ENCODE data around the gene NES.

NES gene, protein sequence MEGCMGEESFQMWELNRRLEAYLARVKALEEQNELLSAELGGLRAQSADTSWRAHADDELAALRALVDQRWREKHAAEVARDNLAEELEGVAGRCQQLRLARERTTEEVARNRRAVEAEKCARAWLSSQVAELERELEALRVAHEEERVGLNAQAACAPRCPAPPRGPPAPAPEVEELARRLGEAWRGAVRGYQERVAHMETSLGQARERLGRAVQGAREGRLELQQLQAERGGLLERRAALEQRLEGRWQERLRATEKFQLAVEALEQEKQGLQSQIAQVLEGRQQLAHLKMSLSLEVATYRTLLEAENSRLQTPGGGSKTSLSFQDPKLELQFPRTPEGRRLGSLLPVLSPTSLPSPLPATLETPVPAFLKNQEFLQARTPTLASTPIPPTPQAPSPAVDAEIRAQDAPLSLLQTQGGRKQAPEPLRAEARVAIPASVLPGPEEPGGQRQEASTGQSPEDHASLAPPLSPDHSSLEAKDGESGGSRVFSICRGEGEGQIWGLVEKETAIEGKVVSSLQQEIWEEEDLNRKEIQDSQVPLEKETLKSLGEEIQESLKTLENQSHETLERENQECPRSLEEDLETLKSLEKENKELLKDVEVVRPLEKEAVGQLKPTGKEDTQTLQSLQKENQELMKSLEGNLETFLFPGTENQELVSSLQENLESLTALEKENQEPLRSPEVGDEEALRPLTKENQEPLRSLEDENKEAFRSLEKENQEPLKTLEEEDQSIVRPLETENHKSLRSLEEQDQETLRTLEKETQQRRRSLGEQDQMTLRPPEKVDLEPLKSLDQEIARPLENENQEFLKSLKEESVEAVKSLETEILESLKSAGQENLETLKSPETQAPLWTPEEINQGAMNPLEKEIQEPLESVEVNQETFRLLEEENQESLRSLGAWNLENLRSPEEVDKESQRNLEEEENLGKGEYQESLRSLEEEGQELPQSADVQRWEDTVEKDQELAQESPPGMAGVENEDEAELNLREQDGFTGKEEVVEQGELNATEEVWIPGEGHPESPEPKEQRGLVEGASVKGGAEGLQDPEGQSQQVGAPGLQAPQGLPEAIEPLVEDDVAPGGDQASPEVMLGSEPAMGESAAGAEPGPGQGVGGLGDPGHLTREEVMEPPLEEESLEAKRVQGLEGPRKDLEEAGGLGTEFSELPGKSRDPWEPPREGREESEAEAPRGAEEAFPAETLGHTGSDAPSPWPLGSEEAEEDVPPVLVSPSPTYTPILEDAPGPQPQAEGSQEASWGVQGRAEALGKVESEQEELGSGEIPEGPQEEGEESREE (N-terminal part only)

DNA sequence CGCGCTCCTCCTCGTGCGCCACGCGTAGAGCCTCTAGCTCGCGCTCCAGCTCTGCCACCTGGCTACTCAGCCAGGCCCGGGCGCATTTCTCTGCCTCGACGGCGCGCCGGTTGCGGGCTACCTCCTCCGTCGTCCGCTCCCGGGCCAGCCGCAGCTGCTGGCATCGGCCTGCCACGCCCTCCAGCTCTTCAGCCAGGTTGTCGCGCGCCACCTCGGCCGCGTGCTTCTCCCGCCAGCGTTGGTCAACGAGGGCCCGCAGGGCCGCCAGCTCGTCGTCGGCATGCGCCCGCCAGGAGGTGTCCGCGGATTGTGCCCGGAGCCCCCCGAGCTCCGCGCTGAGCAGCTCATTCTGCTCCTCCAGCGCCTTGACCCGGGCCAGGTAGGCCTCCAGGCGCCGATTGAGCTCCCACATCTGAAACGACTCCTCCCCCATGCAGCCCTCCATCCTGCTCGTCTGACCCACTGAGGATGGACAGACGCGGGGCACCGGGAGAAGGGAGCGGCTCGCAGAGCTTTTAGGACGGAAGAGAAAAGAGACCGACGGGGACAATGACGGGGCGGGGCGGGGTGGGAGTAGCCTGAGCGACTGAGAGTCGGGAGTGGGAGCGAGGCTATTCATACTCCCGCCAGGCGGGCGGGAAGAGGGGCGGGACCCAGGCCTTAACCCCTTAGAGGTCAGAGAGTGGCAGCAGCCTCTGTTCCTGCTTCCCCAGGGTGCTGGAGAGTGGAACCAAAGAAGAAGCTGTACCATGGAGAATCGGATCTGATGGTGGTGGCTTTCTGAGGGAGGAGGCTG, at the start of gene NES:
TSS of gene NES (minus strand) at position 588 of the 796 bp plus-strand sequence. CDS start at position 445, 143 bp downstream.
- DNase-seq (ENCODE audit: low read depth) = no peak

DNA sequence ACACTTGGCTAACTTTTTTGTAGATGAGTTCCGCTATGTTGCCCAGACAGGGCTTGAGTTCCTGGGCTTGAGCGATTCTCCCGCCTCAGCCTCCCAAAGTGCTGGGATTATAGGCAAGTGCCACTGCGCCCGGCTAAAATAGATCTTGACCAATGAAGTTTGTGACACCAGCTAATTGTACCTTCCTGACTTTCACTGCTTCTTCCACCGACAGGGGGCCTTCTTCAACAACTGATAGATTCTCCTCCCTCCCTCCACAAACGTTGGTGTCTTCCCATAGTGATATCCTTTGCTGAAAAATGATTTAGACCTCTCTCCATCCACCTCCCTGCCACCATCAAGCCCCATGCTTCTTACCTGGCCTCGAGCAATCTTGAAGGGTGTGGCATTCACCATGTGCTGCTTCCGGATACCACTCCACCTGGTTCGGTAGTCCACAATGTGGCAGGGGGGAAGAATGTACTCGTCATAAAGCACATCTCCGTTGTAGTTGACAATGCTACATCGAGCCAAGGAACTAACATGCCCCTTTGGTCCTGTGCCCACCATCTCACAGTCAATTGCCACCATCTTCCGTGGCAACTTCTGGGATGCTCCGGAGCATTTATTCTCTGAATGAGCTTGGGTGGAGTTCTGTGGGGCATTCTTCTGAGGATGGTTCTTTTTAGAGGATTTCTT, 49.5 kb upstream of the NES start:
- no peak for DNase-seq (ENCODE audit: low read depth)

DNA sequence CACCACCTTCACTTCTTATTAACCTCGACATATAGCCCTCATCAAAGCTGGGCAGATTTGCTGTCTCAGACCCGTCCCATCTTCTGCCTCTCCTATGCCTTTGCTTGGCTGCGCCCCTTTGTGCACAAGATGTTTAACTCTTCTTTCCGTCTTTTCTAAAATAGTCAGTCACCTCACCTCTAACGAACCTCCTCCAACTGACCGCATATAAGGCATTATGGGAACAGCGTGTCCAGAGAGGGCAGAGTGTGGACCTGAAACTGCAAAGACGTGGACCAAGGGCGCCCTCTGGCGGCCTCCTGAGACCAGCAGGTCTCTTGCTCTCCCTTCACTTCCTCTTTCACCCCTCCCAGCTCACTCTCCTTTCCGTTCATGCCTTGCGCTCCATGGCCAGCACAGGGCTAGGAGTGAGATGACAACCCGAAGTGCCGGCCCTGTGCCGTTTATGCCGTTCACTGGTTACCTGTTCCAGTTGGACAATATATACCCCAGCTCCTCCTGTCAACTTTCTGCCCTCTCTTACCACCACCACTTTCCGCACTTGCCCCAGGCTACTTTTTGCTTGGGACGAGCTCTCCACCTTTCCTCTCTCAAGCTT, 48.6 kb upstream of the NES start:
- peak; percentile 77 for DNase-seq (ENCODE audit: low read depth)

DNA sequence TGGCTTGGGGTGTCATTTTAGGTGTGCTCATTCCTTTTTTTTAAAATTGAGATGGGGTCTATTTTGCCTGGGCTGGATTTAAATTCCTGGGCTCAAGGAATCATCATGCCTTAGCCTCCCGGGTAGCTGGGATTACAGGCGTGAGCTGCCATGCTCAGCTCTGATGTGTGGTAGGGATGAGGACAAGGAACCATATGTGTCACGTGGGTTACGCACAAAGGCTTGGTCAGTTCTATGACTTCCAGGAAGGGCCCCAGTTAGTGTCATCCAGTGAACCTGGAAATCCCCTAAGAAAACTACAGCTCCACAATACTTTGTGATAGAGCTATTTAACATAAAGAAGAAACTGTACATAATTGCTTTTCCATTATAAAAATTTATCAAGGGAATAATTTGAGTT, 44.3 kb upstream of the NES start:
- DNase-seq (ENCODE audit: low read depth) = no peak

DNA sequence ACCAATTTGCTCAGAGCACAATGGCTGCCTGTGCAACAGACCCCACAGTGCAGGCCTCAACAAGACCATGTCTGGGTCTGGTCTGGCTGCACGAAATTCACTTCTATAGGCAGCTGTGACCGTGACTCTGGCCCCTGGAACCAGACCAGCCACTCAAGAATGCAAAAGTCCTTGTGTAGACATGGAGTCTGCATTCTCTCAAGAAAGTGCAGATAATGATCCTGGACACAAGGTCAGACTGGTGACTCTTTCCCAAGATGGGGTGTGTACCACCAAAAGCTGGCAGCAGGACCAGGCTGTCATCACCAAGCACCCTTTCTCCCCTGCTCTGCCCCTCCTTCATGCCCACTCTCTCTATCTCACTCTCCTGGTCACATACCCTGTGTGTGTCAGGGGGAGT, 43.9 kb upstream of the NES start:
- no peak for DNase-seq (ENCODE audit: low read depth)

DNA sequence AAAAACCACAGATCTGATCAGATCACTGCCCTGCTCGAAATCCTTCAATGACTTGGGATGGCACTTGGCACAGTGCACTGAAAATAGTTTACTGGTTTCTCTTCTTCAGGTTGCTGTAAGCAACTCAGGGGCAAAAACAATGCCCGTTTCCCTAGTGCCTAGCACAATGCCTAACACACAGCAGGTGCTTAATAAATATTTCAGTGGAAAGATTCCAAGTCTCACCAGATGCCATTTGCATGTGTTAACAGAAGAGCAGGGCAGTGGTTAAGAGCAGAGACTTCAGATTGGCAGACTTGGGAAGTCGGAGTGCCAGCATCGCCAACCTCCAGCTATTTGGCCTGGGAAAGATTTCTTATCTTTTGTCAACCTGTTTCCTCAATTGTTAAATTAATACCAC, 40.1 kb upstream of the NES start:
- DNase-seq (ENCODE audit: low read depth) = no peak

DNA sequence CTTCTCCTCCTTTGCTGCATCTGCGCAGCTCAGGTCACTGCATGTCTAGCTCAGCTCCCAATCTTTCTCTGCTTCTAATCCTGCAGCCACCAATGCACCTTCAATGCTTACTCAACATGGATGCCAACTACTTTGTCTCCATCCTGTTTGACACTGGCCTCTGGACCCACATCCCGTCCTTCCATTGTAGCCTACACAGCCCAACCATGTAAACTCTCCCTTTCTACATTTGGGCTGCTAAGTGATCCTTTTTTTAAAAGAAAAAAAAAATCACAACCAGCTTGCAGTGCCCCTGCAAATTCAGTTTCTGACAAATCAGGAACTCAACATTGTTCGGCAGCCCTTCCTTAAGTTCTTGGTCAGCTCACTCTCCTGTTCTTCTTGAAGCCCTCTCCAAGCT, 37.6 kb upstream of the NES start:
- no peak for DNase-seq (ENCODE audit: low read depth)

DNA sequence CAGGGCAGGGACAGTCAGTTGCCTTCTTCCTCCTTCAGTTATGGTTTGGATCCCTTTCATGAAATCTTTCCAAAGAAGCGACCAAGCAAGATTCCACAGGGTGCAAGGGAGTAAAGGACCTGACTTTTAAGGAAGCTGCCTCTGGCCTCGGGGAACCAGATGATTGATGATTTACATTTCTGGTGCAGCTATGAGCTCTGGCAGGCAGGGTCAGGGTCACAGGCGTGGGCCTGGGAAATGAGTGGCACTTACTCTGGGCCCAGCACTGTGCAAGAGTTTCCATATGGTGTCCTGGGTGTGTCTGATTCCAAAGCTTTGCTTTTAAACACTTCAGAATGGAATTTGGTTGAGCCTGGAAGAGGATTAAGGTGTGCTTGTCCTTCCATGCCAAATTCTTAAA, 35.4 kb upstream of the NES start:
- no peak for DNase-seq (ENCODE audit: low read depth)

DNA sequence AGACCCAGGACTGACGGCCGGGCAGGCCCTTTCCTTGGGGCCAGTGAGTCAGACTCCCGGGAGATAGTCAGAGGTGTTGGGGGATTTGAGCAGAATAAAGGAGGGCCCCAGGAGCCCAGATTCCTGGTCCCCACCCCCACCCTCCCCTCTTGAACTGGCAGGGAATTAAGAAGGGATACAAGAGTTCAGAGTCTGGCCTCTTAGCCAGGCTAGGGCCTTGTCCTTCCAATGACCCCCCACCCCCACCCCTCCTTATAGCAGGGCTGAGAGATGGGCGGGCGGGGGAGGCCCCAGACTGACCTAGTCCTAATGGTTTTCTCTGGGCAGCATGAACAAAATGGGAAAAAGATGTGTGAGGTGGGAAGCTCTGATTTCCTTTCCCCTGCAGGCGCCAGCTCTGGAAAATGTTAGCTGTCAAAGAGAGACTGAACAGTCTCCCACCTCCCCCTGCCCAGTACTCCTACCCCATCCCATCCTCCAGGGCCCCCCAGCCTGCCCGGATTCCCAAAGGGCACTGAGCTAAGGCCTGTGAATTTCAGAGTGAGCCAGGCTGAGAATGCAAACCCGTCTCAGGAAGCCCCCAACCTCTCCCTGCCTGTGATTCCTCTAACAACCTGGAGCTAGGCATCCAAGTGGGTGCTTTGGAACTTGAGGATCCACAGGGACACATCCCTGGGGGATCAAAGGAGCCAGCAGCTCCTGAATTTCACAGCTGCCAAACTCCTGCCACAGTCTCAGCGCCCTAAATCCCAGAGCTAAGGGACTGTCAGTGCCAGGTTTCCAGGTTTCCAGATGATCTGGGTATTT, 34.0 kb upstream of the NES start:
- no peak for DNase-seq (ENCODE audit: low read depth)

DNA sequence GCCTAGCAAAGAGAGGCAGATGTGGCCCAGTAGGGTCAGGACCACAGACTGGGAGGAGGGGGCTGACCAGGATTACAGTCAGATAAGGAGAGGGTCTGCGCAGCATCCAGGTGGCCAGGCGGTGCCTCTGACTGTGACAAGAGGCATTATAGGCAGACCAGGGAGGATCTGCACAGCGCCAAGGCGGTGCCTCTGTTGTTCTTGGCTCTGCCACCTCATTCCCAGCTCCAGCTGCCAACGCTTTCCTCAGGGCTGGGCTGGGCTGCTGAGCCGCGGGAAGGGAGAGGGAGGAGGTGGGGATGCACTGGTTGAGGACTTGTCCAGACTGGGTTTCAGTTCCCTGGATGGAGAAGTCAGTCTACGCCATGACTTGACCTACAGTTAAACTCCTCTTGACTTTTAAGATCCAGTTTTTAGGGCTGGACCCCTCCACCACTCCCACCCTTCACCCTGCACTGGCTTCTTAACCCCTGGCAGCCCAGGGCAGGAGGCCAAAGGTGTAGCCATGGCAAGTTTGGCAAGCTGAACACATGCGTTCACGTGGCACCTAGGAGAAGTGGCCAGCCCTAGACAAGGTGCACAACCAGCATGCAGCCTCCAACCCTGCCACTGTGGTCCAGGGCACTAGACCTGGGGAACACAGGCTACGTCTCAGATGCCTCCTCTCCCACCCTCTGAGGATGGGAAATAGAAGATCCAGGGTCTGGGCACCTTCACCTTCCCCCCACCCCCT, 32.7 kb upstream of the NES start:
- no peak for DNase-seq (ENCODE audit: low read depth)

DNA sequence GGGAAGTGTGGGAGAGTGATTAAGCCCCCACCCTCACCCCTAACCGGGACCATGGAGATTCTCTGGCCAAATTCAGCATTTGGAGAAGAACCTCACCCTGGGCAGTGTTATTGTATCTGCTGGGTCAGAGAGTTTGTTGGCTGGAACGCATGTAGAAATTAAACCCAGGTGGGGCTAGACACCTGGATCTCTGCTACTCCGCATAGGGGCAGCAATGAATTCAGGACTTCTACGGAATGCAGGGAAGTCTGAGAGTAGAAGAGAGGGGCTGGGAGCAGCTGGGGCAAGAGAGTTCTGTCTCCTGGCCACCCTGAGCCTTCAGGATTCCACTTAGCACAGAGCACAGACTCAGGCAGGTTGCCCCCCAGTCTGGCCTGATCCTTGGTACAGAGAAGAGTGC, 31.8 kb upstream of the NES start:
- no peak for DNase-seq (ENCODE audit: low read depth)

DNA sequence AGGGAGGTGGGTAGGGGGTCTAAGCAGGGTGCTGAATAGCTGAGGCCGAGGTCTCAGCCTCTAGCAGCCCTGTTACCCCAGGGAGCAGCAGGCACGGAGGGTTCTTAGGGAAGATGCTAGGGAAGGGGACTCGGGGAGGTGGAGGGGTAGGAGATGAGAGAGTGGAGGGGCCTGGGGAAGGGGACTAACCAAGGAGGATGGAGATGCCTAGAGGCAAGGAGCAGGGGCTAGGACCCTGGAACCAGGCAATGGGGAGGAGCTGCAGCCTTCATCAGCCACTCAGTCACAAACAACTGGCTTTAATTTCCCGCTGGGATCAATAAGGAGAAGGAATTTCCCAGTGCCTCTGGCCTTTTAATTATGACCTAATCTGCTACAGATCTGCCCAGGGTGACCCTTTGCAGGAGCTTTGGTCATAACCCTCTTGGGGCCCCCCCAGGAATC, 31.0 kb upstream of the NES start:
- no peak for DNase-seq (ENCODE audit: low read depth)

DNA sequence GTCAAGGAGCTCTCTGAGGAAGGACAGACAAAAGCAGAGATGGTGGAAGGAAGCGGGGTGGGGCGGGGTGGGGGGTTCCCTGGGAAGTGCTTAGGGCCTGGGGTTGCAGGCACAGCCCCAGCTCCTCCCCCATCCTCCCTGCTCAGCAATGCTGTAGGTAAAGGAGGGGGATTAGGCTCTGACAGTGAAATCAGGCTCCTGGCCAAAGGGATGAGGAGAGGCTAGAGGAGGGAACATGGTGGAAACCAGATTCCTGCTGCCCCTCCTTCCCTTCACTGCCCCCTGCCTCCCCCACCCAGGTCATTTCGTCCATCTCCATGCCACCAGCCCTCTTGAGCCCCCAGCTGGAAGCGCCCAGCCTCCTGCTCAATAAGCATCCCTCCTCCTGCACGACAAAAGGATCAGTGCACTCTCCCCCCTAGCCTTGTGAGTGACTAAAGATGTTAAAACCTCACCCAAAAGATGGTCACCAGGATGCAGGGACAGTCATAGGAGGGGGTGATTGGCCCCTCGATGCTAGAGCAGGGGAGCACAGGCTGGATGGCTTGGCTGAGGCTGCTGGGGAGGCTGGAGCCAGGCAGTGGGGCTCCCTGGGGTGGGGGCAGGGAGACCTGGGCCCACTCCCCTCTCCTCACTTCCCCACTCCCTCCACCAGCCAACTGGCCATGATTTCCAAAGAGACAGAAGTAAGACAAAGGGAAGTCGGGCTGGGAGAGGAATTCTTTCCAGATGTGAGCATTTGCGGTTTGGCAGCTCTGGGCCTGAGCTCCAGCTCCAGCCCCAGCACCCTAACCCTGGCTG, 30.4 kb upstream of the NES start:
- DNase-seq (ENCODE audit: low read depth) = no peak

DNA sequence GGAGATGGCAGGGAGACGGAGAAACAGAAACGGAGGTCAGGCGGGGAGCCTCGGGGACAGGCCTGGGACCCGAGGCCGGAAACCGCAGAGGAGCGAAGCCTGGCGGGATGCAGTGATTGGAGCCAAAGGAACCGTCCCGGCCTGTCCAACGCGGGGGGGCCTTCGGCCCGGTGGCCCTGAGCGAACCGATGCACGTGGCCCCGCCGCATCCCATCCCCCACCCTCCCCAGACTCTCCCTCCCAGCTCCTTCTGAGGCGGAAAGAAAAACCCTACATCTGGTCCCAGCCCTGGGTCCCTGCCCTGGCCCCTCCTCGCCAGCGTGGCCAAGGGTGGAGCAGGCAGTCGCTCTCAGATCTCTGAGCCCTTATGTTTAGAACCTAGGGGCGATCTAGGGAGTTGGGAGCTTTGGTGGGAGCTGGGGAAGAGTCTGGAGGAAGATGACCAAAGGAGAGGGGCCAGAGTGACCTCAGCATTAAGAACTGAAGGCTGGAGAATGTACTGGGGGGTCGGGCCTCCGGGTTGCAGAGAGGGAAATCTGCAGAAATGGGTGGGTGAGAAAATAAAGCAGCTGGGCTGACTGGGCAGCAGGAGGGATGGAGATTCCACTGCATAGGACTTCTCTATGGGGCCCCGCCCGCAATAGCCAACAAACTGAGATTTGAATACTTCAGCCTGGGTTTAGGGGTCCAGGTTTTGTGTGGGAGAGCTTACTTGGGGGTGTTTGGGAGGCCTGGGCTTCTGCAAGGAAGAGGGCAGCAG, 29.6 kb upstream of the NES start:
- DNase-seq (ENCODE audit: low read depth) = no peak

DNA sequence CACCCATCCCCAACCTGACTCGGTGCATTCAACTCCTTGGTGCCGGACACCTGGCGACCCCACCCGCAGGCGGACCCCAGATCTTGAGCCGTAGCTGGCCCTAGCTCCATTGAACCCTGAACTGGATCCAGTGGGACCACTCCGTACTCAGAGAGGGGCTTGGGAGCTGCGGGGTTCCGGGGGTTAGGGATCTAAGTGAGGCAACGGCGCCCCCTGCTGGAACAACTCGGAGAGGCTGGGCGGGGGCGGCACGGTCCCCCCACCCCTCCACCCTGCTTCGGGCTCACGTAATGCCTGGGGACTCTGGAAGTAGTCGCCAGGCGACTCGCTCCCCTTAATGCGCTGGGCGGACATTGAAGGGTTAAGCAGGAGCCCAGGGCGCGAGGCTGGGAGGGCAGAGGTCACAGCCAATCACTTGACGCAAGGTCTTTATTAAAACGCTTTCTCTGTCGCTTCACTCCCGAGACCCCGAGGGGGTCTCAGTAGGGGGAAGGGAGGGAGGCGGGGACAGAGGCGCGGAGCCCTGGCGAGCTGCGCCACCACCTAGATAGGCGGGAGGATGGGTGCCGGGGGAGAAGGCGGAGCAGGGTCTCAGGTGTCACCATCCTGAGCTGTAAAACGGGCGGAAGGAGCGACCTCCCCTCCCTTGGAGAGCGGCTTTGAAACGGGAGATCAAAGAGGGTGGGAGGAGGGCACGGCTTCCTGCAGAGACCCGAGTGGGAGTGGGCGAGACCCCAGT, 28.9 kb upstream of the NES start:
- no peak for DNase-seq (ENCODE audit: low read depth)

DNA sequence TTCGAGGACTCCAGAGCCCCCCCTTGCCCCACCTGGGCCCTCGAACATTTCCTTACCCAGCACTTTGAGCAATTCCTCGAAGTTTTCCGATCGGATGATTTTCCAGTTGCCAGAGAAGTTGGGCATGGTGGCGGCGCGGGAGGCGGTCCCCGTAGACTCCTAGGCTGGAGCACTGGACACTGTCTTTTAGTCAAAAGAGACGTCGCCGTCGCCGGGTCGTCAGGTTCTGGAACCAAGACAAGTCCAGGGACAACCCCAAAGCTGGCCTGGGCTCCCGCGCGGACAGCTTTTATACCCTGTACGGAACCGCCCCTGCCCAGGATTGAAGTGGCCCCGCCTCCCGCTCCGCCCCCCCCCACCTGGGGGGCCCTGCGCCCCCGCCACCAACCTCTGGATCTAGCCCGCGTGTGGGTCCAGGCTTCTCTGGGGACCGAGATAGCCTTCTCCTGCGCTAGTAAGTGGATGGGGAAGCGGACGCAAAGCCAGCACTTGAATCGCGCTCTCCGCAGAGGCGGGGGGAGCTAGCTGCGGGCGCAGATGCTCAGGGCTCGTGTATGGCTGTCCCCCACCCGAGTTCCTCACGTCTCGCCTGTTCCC, 28.2 kb upstream of the NES start, which contains the start of gene CRABP2:
TSS of gene CRABP2 (minus strand) at position 263 of the 597 bp plus-strand sequence. CDS start at position 126, 137 bp downstream.
- no peak for DNase-seq (ENCODE audit: low read depth)
